Activated naive CD8-positive, alpha-beta T cell treated with anti-CD3 and anti-CD28 coated beads, Interleukin-2, amount 50 U/mL, for 24 hours (primary cell): Measurements from ENCODE around the gene SEMA6B.

Source experiments
- ATAC-seq: fragments of 150-1000 bp; cut with Tn5 transposase; one replicate; pipeline ENCODE4 v1.10.0; 2021
- DNase-seq: peaks from one replicate; pipeline ENCODE4 v3.0.0; 2021
- H3K27ac Mint-ChIP-seq: one replicate; pipeline ENCODE4 v1.8.0; 2021; ENCODE audit warnings: mild to moderate bottlenecking, mixed read lengths
- H3K27me3 Mint-ChIP-seq: one replicate; pipeline ENCODE4 v1.8.0; 2021; ENCODE audit warnings: mixed read lengths
- H3K36me3 Mint-ChIP-seq: one replicate; pipeline ENCODE4 v1.8.0; 2021; ENCODE audit warnings: low read depth, mixed read lengths
- H3K4me1 Mint-ChIP-seq: one replicate; pipeline ENCODE4 v1.8.0; 2021; ENCODE audit warnings: mixed read lengths
- H3K4me3 Mint-ChIP-seq: one replicate; pipeline ENCODE4 v1.8.0; 2021; ENCODE audit warnings: mild to moderate bottlenecking, moderate library complexity, mixed read lengths
- H3K9me3 Mint-ChIP-seq: one replicate; pipeline ENCODE4 v1.8.0; 2021; ENCODE audit warnings: mixed read lengths

The SEMA6B gene

DNA sequence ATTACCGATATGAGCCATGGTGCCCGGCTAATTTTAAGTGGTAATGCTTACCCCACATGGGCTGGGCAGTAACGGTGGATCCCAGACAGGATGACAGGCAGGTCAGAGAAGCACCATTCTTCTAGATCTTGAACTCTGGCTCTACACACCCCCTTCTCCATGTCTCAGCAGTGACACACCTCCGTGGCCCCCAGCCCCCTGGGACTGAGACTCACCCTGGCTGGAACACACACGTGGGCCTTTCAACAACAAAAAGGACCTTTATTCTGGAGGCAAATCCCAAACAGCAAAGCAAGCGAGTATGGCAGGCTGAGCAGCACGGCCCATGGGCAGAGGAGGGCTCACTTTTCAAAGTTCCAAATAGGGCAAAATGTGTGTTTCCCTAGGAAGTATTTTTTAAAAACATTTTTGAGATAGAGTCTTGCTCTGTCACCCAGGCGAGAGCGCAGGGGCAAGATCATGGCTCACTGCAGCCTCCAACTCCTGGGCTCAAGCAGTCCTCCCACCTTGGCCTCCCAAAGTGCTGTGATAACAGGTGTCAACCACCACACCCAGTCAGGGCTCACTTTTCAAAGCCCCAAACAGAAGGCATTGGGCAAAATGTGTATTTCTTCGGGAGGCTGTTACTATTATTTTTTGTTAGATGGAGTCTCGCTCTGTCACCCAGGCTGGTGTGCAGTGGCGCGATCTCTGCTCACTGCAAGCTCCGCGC lies 37.0 kb downstream of the SEMA6B start:
- no peaks in the 10 kb centered on the region for H3K4me1 Mint-ChIP-seq
- no peaks in the 10 kb centered on the region for H3K36me3 Mint-ChIP-seq
- H3K4me3 Mint-ChIP-seq = no peak overlapping the region
- H3K27me3 Mint-ChIP-seq = peaks cover 4% of the 10 kb centered on the region
- DNase-seq = no peak
- H3K9me3 Mint-ChIP-seq = no peaks in the 10 kb centered on the region
- no peak for ATAC-seq
- no peak overlapping the region for H3K27ac Mint-ChIP-seq

DNA sequence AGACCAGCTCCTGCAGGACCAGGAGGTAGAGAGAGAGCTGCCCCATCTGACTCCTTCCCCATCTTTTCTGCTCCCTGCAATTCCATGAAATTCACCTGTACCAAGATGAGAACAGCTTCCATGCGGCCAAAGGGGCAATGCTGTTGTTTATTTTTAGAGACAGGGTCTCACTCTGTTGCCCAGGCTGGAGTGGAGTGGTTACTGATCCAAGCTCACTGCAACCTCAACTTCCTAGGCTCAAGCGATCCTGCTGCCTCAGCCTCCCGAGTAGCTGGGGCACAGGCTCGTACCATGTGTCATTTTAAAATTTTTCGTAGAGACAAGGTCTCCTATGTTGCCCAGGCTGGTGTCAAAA lies 37.6 kb downstream of the SEMA6B start:
- DNase-seq (no peak), ATAC-seq (no peak)
- H3K36me3 Mint-ChIP-seq = no peaks in the 10 kb centered on the region
- H3K4me1 Mint-ChIP-seq = no peaks in the 10 kb centered on the region
- no peaks in the 10 kb centered on the region for H3K9me3 Mint-ChIP-seq
- no peak overlapping the region for H3K4me3 Mint-ChIP-seq
- H3K27ac Mint-ChIP-seq = no peak overlapping the region
- peaks cover 4% of the 10 kb centered on the region for H3K27me3 Mint-ChIP-seq

- Mint-ChIP-seq H3K4me3 (no peak overlapping the region), H3K36me3 (no peaks in the 10 kb centered on the region), H3K27ac (no peak overlapping the region), H3K9me3 (no peaks in the 10 kb centered on the region), H3K4me1 (no peaks in the 10 kb centered on the region), H3K27me3 (peaks cover 4% of the 10 kb centered on the region)
- ATAC-seq (no peak), DNase-seq (no peak)
Observed at GRCh38 chr19:4521170-4521887, 38.2 kb downstream of the SEMA6B start.

GRCh38 chr19:4519521-4520277 lies 39.8 kb downstream of the SEMA6B start:
- no peaks in the 10 kb centered on the region for H3K4me1 Mint-ChIP-seq
- H3K27me3 Mint-ChIP-seq = peaks cover 4% of the 10 kb centered on the region
- DNase-seq = no peak
- no peak for ATAC-seq
- no peaks in the 10 kb centered on the region for H3K9me3 Mint-ChIP-seq
- no peak overlapping the region for H3K27ac Mint-ChIP-seq
- no peaks in the 10 kb centered on the region for H3K36me3 Mint-ChIP-seq
- no peak overlapping the region for H3K4me3 Mint-ChIP-seq

GRCh38 chr19:4519172-4519496 lies 40.4 kb downstream of the SEMA6B start:
- Mint-ChIP-seq H3K27ac (no peak overlapping the region), H3K9me3 (no peaks in the 10 kb centered on the region), H3K27me3 (peaks cover 4% of the 10 kb centered on the region), H3K4me3 (no peak overlapping the region), H3K4me1 (no peaks in the 10 kb centered on the region), H3K36me3 (no peaks in the 10 kb centered on the region)
- ATAC-seq (no peak), DNase-seq (no peak)

DNA sequence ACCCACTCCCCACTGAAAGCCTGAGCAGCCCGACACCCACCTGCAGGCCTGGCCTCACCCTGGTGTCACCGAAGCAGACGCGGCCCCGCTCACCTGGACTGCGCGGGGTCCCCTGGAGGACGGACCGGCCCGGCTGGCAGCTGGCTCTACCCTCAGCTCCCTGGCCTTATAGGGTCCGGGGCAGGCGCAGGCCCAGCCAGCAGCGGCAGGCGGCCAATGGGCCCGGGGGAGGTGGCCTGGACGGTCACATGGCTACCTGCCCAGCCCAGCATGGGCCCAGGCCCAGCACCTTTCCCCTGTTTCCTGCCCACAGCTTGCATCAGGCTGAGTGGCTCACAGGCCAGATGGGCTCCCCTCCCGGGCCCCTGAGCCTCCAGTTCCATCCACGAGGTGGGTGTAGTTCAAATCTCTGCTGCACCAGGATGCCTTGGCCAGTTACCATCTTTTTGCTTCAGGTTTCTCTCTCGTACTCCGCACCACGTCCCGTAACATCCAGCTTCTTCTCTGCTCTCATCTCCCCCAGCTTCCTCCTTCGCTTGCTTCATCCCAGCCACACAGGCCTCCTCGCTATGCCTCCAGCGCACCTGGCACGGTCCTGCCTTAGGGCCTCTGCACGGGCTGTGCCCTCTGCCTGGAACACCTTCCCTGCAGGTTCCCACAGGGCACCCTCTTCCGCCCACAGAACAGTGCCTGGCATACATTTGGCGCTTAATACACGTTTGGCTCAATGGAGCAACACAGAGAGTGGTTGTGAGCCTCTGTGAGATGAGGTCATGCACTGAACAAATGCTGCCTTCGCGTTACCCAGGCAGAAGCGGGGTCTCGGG lies 40.9 kb downstream of the SEMA6B start, which contains the start of gene PLIN4:
TSS of gene PLIN4 (minus strand) at position 142 of the 827 bp plus-strand sequence. CDS start 214 bp downstream, outside the sequence.
- ATAC-seq (no peak), DNase-seq (no peak)
- H3K27ac Mint-ChIP-seq = no peak within 1 kb of the TSS
- peaks cover 4% of the 10 kb centered on the region for H3K27me3 Mint-ChIP-seq
- H3K36me3 Mint-ChIP-seq = no peaks in the 10 kb centered on the region
- H3K4me1 Mint-ChIP-seq = no peaks in the 10 kb centered on the region
- no peaks in the 10 kb centered on the region for H3K9me3 Mint-ChIP-seq
- no peak within 1 kb of the TSS for H3K4me3 Mint-ChIP-seq

- no peak for DNase-seq
- Mint-ChIP-seq H3K27ac (no peak overlapping the region), H3K27me3 (peaks cover 4% of the 10 kb centered on the region), H3K4me1 (no peaks in the 10 kb centered on the region), H3K9me3 (no peaks in the 10 kb centered on the region), H3K4me3 (no peak overlapping the region), H3K36me3 (no peaks in the 10 kb centered on the region)
- ATAC-seq = no peak
Observed at GRCh38 chr19:4517451-4518057, 41.9 kb downstream of the SEMA6B start.

DNA sequence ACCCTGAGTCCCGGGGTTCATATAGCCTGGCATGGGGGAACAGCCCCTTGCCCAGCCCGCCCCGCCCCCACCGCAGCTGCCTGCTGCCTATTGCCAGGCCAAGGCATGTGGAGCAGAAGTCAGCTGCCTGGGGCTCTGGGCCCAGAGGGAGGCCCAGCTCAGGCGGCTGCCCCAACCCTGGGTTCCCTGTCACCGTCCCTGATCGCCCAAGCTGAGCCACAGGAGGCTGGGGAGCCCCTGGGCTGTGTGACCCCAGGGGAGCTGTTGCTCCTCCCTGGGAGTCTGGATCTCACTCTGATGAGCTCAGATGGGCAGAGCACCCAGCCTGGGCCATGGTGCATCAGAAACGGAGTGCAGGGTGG lies 42.6 kb downstream of the SEMA6B start:
- H3K9me3 Mint-ChIP-seq = no peaks in the 10 kb centered on the region
- no peak for DNase-seq
- H3K36me3 Mint-ChIP-seq = no peaks in the 10 kb centered on the region
- ATAC-seq = no peak
- peaks cover 4% of the 10 kb centered on the region for H3K27me3 Mint-ChIP-seq
- H3K4me1 Mint-ChIP-seq = no peaks in the 10 kb centered on the region
- H3K4me3 Mint-ChIP-seq = no peak overlapping the region
- H3K27ac Mint-ChIP-seq = no peak overlapping the region

GRCh38 chr19:4516199-4516938 lies 43.1 kb downstream of the SEMA6B start:
- Mint-ChIP-seq H3K4me1 (no peaks in the 10 kb centered on the region), H3K9me3 (no peaks in the 10 kb centered on the region), H3K27ac (no peak overlapping the region), H3K27me3 (peaks cover 4% of the 10 kb centered on the region), H3K36me3 (no peaks in the 10 kb centered on the region), H3K4me3 (no peak overlapping the region)
- DNase-seq = no peak
- no peak for ATAC-seq

- no peaks in the 10 kb centered on the region for H3K9me3 Mint-ChIP-seq
- peaks cover 4% of the 10 kb centered on the region for H3K27me3 Mint-ChIP-seq
- no peak overlapping the region for H3K27ac Mint-ChIP-seq
- no peaks in the 10 kb centered on the region for H3K36me3 Mint-ChIP-seq
- DNase-seq (no peak), ATAC-seq (no peak)
- H3K4me1 Mint-ChIP-seq = no peaks in the 10 kb centered on the region
- no peak overlapping the region for H3K4me3 Mint-ChIP-seq
Observed at GRCh38 chr19:4515732-4516131, 43.8 kb downstream of the SEMA6B start.

DNA sequence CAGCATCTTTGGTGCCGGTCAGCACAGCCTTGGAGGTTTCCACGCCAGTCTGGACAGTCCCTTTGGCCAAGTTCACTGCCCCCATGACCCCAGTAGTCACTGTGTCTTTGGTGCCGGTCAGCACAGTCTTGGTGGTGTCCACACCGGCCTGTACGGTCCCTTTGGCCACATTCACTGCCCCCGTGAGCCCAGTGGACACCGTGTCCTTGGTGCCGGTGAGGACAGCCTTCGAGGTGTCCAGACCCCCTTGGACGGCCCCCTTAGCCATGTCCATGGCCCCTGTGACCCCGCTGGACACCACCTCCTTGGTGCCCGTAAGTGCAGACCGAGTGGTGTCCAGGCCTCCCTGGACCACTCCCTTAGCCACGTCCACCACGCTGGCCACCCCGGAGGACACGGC lies 46.2 kb downstream of the SEMA6B start:
- ATAC-seq (no peak), DNase-seq (no peak)
- Mint-ChIP-seq H3K36me3 (no peaks in the 10 kb centered on the region), H3K27me3 (no peaks in the 10 kb centered on the region), H3K4me1 (no peaks in the 10 kb centered on the region), H3K27ac (no peak overlapping the region), H3K9me3 (no peaks in the 10 kb centered on the region), H3K4me3 (no peak overlapping the region)

DNA sequence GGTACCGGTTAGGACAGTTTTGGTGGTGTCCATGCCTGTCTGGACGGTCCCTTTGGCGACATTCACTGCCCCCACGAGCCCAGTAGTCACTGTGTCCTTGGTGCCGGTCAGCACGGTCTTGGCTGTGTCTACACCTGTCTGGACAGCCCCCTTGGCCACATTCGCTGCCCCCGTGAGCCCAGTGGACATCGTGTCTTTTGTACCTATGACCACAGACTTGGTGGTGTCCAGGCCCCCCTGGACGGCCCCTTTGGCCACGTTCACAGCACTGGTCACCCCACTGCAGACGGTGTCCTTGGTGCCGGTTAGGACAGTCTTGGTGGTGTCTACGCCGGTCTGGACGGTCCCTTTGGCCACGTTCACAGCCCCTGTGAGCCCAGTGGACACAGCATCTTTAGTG lies 47.4 kb downstream of the SEMA6B start:
- Mint-ChIP-seq H3K9me3 (no peaks in the 10 kb centered on the region), H3K27ac (no peak overlapping the region), H3K4me1 (no peaks in the 10 kb centered on the region), H3K27me3 (no peaks in the 10 kb centered on the region), H3K36me3 (no peaks in the 10 kb centered on the region), H3K4me3 (no peak overlapping the region)
- no peak for ATAC-seq
- no peak for DNase-seq

DNA sequence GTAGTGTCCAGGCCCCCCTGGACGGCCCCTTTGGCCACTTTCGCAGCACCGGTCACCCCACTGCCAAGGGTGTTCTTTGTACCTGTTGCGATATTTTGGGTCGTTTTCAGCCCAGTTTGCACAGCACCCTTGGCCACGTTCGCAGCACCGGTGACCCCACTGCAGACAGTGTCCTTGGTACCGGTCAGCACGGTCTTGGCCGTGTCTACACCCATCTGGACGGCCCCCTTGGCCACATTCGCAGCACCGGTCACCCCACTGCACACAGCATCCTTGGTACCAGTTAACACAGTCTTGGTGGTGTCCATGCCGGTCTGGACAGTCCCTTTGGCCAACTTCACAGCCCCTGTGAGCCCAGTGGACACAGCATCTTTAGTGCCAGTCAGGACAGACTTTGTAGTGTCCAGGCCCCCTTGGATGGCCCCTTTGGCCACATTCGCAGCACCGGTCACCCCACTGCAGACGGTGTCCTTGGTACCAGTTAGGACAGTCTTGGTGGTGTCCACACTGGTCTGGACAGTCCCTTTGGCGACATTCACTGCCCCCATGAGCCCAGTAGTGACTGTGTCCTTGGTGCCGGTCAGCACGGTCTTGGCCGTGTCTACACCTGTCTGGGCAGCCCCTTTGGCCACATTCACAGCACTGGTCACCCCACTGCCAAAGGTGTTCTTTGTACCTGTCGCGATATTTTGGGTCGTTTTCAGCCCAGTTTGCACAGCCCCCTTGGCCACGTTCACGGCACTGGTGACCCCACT lies 48.0 kb downstream of the SEMA6B start:
- H3K27ac Mint-ChIP-seq = no peak overlapping the region
- ATAC-seq (no peak), DNase-seq (no peak)
- no peaks in the 10 kb centered on the region for H3K27me3 Mint-ChIP-seq
- no peaks in the 10 kb centered on the region for H3K36me3 Mint-ChIP-seq
- H3K9me3 Mint-ChIP-seq = no peaks in the 10 kb centered on the region
- H3K4me3 Mint-ChIP-seq = no peak overlapping the region
- H3K4me1 Mint-ChIP-seq = peaks cover 3% of the 10 kb centered on the region
